Activated CD8-positive, alpha-beta memory T cell treated with anti-CD3 and anti-CD28 coated beads, Interleukin-2, amount 50 U/mL, for 4 hours (primary cell): ENCODE results near the gene BAX.

Experiments
- DNase-seq: peaks from one replicate; pipeline ENCODE4 v3.0.0-alpha.2; 2020

Gene BAX

DNA sequence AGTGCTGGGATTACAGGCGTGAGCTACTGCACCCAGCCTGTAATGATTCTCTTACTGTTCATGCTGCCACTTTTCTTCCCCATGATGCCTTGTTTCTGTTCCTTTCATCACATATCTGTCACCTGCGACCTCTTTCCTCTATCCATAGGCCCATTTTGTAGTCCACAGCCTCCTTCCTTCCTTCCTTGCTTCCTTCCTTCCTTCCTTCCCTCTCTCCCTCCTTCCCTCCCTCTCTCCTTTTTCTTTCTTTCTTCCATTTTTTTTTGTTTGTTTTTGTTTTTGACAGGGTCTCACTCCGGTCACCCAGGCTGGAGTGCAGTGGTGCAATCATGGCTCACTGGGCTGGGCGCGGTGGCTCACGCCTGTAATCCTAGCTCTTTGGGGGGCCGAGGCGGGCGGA lies 34.2 kb downstream of the BAX start:
- no peak for DNase-seq

DNA sequence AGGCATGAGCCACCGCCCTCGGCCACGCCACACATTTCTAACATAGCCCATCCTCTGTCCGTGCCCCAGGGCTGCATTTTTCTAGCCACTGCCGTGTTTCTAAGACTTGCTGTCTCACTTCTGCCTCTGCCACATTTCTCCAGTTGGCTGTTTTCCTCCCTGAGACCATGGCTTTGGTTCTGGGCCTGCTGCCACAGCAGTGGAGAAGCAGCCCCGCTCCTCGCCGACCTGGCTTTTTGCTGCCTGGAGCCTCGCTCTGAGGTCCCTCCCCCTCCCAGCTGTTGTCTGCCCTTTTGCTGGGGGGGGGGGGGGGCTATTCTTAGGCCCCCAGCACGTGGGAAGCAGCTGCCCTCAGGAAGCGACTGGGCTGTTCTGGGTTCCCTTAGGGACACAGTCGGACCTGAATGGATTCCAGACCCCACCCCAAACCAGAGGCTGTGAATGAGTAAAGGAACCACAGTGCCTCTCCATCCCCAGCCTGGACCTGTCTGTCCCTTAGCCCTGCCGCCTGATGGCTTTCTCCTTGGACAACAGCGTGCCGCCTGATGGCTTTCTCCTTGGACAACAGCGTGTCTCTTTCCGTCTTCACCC lies 35.1 kb downstream of the BAX start:
- no peak for DNase-seq

DNA sequence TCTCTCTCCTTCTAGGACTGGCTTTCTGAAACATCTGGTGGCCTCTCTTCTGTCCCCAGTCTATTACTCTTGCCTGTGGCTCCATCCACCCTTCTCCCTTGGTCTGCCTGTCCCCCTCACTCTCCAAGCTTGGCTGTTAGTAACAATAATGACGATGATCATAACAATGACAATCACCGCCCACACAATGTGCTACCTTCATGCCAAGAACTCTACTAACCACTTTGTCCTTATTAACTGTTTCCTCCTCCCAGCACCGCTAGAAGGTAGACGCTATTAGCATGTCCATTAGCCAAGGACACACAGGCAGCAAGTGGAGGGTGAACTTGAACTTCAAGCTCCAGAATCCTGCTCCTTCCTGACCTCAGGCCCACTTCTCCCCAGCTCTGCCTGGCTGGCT lies 35.7 kb downstream of the BAX start:
- no peak for DNase-seq

DNA sequence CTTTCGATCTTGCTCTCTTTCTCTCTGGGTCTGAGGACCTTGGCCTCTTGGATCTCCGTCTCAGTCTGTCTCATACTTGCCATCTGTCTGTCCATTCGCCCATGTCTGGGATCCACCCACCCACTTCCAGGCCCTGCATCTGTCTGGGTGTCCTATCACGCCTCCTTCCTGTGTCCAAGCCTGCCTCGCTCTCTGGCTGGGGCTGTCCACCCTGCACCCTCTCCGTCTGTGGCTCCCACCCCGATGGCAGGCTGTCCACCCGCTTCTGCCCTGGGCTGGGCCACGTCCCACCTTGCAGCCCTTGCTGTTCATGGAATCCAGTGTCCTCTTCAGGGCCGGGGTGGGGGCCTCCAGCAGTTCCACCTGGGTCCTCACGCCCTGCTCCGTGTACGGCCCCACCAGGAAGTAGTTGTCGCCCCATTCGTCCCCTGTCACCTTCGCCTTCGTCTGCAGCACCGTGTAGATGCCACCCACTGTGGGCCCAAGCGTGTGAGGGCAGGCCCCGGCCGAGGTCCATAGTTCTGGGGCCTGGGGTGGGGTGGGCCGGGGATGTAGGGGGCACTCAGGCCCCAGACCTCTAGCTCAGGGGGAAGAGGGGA lies 36.4 kb downstream of the BAX start:
- no peak for DNase-seq

DNA sequence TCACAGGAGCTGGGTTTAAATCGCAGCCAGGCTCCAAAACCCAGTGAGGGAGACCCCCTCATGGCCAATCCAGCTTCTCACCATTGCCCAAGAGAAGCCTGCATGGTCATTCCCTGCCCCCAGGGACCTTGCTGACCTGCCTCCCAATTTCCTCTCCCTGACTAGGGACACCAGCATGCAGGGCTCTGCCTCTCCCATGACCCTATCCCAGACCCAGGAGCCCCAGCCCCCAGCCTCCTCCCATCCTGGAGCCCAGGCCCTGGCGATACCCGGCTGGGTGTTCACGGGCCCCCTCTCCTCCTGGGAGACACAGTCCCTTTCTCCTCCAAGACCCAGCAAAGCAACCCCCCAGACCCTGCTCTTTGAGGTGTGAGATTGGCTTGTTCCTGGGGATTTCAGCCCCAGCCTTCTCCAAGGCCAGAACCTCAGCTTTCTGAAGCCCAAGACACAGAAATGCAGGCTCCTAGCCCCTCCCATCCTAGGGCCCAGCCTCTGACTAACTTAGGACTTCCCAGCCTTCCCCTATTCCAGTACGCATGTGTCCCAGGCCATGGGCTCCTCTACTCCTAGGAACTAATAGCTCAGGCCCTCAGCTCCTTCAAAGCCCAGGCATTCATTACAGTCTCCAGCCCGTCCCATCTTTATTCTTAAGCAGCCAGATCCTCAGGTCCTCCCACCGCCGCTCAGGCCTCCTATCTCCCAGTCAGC lies 37.4 kb downstream of the BAX start:
- no peak for DNase-seq

DNA sequence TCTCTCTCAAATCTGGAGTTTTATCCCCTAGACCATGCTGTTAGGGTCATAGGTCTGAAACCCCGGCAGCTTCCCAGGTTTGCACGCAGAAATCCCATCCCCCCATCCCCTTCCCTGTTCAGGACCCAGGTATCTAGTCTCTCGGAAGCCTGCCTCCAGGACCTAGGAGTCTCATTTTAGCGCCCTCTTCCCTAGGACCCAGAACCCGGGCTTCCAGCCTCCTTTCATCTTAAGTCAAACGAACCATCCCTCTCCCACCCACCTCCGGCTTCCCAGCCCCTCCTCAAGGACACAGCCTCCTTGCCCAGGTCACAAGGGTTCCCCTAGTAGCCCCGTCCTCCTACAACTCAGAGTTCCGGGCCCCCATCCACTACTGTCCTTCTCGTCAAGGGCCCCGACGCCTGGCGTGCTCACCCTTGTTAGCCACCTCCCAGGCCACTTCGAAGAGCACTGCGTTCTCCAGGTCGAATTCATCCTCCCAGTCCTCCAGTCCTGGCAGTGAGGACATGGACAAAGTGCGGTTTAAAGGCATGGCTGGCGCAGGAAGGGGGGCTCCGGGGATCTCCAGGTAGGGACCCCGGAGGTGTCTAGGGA lies 38.0 kb downstream of the BAX start:
- no peak for DNase-seq

DNA sequence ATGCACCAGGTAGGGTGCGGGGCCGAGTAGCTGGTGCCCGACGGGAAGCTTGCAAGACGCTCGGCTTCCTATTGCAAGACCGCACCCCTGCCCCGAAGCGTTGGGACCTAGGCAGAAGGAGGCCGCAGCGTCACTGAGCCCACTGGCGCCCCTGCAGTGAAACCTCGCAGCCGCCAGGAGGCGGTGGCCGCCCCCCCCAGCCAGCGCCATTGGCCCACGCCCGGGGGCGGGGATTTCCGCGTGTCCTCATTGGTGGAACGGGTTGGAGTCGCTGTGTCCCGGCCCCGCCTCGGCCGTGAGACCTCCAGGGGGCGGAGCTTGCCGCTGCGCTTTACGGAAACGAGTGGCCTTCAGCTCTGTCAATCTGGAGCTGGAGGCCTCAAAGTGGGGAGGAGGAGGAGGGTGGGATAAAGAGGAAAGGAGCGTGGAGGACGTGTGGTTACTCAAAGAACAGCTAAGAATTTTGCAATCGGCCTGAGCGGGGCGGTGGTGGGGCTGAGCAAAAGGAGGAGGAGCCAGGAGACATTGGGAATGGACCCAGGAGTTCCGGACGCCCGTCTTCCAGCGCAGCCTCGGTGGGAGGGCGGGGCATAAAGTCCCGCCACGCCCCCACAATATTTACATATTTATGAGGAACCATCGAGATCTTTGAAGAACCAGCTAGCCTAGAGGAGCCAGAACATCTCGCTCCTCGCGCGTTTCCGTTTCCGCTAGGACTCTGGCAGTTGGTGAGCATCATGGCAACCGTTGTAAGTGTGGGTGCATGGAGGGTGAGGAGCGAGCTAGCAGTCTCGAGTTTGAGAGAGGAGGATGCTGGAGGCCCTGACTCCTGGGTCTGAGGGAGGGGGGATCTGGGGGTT lies 38.7 kb downstream of the BAX start, which contains the start of the genes GYS1 and RUVBL2:
GYS1 (minus strand) TSS at position 135 of the 860 bp plus-strand sequence. CDS start 197 bp downstream, outside the sequence.
RUVBL2 (plus strand) TSS at position 713 of the 860 bp plus-strand sequence; CDS start at position 738, 25 bp downstream.
- peak; percentile 99 for DNase-seq

DNA sequence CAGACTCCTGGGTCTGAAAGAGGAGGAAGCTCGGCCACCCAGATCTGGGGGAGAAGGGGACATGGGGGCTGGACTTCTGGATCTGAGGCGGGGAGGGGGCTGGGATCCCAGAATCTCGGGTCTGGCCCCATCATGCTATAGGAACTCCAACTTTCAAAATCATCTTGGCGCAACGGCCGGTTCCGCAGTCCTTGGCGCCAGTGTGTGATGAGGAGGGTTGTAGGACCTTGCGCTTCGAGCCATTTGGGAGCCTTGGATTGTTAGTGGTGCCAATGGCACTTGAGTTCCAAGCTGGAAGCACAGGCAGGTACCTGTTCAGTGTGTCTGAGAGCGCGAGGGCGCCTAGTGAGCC lies 39.3 kb downstream of the BAX start:
- no peak for DNase-seq

DNA sequence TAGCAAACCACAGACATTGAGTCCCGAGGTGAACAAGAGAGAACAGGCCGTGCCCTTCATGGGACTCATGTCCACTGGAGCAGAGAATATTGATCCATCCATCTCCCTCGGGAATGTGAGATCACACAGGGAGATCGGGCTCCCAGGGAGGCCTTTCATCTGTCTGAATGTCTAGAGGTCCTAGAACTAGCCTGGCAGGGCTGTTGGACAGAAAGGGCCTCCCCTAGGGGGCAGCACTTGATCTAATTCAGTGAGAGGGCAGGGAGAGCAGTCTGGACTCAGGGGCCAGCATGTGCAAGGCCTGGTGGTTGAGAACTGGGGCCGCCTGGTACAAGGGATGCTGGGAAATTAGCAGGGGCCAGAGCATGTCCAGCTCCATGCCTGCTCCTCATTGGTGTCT lies 43.3 kb downstream of the BAX start:
- peak; percentile 53 for DNase-seq

DNA sequence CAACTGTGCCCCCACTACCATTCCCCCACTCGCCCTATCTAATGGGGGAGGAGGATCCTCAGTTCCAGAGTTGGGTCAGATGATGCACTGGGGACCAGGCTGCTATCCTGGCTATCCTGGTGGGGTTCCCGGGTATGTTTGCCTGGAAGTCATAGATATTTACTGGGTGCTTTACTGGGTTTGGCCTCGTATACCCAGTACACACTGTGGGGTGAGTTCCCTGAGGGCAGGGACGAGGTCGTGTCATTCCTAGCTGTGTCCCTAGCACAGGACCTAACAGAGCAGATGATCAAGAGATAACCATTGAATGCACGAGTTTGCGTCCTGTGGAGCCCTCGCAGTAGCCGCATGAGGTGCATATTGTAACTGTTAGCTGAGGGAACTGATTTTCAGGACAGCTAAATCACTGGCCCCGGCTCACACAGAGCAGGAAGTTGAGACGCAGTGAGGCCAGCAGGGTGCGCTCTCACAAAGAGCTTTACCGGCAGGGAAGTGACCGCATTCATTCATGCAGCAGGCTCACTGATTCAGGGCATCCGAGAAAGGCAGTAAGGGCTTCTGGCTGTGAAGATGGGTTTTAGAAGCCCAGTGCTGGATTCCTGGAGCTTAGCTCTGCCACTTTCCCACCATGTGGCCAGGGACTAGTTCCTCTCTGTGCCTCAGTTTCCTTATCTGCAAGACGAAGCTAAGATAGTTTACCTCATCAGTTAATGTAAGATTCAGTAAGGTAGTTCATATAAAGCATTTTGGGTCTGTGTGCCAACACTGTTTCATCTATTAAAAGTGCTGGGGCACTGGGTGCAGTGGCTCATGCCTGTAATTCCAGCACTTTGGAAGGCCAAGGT lies 45.0 kb downstream of the BAX start:
- DNase-seq = peak; percentile 74

DNA sequence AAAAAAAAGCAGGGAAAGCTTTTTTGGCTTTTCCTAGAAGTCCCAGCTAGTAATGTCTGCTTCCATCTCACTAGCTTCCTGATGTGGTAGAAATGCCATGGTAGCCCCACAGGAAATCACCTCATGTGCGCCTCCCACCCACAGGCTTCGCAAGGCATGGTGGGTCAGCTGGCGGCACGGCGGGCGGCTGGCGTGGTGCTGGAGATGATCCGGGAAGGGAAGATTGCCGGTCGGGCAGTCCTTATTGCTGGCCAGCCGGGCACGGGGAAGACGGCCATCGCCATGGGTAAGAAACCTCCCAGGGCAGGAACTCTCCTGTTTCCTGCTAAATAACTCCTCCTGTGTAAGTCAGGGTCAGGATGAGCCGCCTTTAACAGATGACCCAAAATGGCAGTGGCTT lies 49.5 kb downstream of the BAX start:
- DNase-seq = no peak

DNA sequence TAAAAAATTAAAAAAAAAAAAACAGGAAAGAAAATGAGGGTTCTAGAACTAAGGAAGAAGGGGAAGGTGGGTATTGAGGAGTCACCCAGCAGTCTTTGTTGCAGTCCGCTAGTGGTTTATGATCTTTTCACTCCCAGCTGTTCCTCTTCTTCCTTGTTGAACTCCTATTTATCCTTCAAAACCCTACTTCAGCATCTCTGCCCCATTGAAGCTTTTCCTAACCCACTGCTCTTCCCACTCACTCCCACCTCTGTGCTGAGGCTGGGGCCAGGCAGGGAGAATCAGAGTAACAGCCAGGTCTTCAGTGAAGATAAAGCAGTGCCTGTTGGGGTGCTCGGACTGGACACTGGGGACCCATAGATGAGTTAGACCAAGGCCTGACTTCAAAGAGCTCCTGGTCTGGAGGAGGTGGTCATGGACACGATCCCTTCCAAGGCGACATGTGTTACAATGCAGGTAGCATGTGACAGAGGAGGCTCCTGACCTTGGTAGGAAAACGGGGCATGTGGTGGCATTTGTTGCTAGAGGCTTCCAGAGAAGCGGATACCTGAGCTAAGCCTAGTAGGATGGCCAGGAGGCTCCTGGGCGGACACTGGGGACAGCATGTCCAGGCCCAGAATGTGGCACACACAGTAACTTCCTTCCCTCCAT lies 50.4 kb downstream of the BAX start:
- no peak for DNase-seq

DNA sequence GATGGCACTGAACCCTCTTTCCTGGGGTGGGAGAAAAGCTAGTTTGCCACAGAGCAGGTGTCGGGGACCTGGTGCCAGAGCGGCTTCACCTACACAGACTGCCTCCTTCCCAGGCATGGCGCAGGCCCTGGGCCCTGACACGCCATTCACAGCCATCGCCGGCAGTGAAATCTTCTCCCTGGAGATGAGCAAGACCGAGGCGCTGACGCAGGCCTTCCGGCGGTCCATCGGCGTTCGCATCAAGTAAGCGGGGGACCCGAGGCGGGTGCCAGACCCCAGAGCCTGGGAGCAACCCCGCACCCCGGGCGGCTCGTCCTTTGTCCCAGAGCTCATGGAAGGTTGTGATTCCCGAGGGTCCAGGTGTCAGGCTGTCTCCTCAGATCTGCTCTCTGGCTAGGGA lies 52.2 kb downstream of the BAX start:
- no peak for DNase-seq

DNA sequence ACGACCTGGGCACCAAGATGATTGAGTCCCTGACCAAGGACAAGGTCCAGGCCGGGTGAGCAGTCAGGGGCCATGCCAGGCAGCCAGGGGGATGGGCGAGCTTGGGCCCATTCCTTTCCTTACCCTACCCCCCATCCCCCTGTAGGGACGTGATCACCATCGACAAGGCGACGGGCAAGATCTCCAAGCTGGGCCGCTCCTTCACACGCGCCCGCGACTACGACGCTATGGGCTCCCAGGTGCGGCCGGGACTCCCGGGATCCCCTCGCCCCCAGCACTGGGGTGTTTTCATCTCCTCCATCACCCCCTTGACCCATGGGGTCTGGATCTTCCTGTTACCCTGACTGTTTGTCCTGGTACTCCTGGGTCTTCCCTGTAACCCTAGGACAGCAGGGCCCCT lies 55.2 kb downstream of the BAX start:
- DNase-seq = no peak

DNA sequence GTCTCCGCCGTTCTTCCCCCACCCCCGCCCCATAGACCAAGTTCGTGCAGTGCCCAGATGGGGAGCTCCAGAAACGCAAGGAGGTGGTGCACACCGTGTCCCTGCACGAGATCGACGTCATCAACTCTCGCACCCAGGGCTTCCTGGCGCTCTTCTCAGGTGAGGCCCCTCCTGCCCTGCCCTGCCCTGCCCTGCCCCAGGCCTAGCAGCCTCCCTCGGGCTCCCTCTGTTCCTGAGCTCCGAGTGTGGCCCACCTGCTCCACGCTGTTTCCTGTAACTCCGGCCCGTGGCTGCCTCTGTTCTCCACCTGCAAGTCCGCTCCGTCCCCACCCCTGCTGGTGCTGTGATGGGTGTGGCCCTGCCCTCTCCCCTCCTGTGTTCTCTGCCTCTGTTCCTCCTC lies 55.8 kb downstream of the BAX start:
- no peak for DNase-seq

DNA sequence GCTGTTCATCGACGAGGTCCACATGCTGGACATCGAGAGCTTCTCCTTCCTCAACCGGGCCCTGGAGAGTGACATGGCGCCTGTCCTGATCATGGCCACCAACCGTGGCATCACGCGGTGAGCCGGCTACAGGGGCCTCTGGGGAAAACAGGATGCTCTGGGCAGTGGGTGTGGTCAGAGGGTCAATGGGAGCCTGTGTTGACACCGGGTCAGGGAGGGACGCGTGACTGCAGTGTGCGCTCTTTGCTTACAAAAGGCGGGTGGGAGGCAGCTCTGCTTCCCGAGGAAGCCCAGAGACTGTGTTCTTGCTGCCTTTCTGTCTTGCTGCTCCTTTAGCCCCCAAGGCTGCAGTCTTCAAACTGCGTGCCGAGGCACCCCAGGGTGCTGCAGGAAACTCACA lies 56.5 kb downstream of the BAX start:
- DNase-seq = no peak
